Measurements from ENCODE around the gene TAOK3.
"Not testable (repeated sequence)": the region's sequence is repeated elsewhere in the genome, so short reads cannot be mapped to it uniquely, and the experiment has no call there.

The TAOK3 gene

GRCh38 chr12:118373616-118374015, 909 bp upstream of the TAOK3 start:
- DNase-seq (ENCODE audit: low spot score): no peak

GRCh38 chr12:118371321-118372282, 1.1 kb downstream of the TAOK3 start:
- DNase-seq (ENCODE audit: low spot score): no peak

GRCh38 chr12:118370601-118371000, 2.1 kb downstream of the TAOK3 start:
- no peak for DNase-seq (ENCODE audit: low spot score)

- DNase-seq (ENCODE audit: low spot score): no peak
Measured at GRCh38 chr12:118368821-118369220, 3.9 kb downstream of the TAOK3 start.

- no peak for DNase-seq (ENCODE audit: low spot score)
Measured at GRCh38 chr12:118361889-118362288, 10.8 kb downstream of the TAOK3 start.

- DNase-seq (ENCODE audit: low spot score): no peak
Measured at GRCh38 chr12:118361092-118361404, 11.7 kb downstream of the TAOK3 start.

GRCh38 chr12:118359541-118359915, 13.2 kb downstream of the TAOK3 start:
- no peak for DNase-seq (ENCODE audit: low spot score)

- DNase-seq (ENCODE audit: low spot score): no peak
Measured at GRCh38 chr12:118358612-118359540, 13.8 kb downstream of the TAOK3 start.

- no peak for DNase-seq (ENCODE audit: low spot score)
Measured at GRCh38 chr12:118358008-118358359, 14.7 kb downstream of the TAOK3 start.

GRCh38 chr12:118357257-118358007, 15.3 kb downstream of the TAOK3 start:
- DNase-seq (ENCODE audit: low spot score): no peak

GRCh38 chr12:118356809-118357256, 15.9 kb downstream of the TAOK3 start:
- DNase-seq (ENCODE audit: low spot score): peak; percentile 66

- peak; percentile 71 for DNase-seq (ENCODE audit: low spot score)
Measured at GRCh38 chr12:118355843-118356242, 16.9 kb downstream of the TAOK3 start.

GRCh38 chr12:118354903-118355302, 17.8 kb downstream of the TAOK3 start:
- no peak for DNase-seq (ENCODE audit: low spot score)

- DNase-seq (ENCODE audit: low spot score): not testable (repeated sequence)
Measured at GRCh38 chr12:118354503-118354902, 18.2 kb downstream of the TAOK3 start.

- no peak for DNase-seq (ENCODE audit: low spot score)
Measured at GRCh38 chr12:118353721-118354120, 19.0 kb downstream of the TAOK3 start.

- no peak for DNase-seq (ENCODE audit: low spot score)
Measured at GRCh38 chr12:118350908-118351559, 21.7 kb downstream of the TAOK3 start.

- DNase-seq (ENCODE audit: low spot score): no peak
Measured at GRCh38 chr12:118347916-118348315, 24.8 kb downstream of the TAOK3 start.

GRCh38 chr12:118346895-118347294, 25.8 kb downstream of the TAOK3 start:
- DNase-seq (ENCODE audit: low spot score): peak; percentile 21

GRCh38 chr12:118345355-118345754, 27.4 kb downstream of the TAOK3 start:
- no peak for DNase-seq (ENCODE audit: low spot score)

GRCh38 chr12:118344829-118345228, 27.9 kb downstream of the TAOK3 start:
- peak; percentile 53 for DNase-seq (ENCODE audit: low spot score)

- DNase-seq (ENCODE audit: low spot score): no peak
Measured at GRCh38 chr12:118342090-118342489, 30.6 kb downstream of the TAOK3 start.

Measured in kidney tubule cell (primary cell).